Measurements from ENCODE around the gene DYNLRB2. TPM values are rescaled to one million over a fixed set of nuclear protein-coding genes. Genes with fewer than 3 reads are reported as not detected.

DYNLRB2 gene
- total and polyA plus RNA-seq, 2 experiments from 2014 or later = not detected

GRCh38 chr16:80559369-80559768, 18.6 kb downstream of the DYNLRB2 start:
- Histone ChIP-seq H3K27ac (ENCODE audit: low read depth) (no peak overlapping the region), H4K20me1 (replicated peaks; ENCODE audit: insufficient read depth) (no peaks in the 10 kb centered on the region), H3F3A (replicated peaks; ENCODE audit: low read depth) (no peaks in the 10 kb centered on the region), H2AFZ (no peak overlapping the region), H3K4me1 (ENCODE audit: insufficient read depth) (0 out of 2 replicates have a peak, but pooled peaks cover under 1% of the 10 kb centered on the region), H3K27me3 (ENCODE audit: insufficient read depth) (no peaks in the 10 kb centered on the region), H3K9me2 (ENCODE audit: insufficient read depth) (0 out of 2 replicates have a peak, but pooled peaks cover 3% of the 10 kb centered on the region), H3K36me3 (ENCODE audit: insufficient read depth) (no peaks in the 10 kb centered on the region), H3K4me2 (no peak overlapping the region), H3K79me2 (replicated peaks; ENCODE audit: insufficient read depth) (no peaks in the 10 kb centered on the region), H3K4me3 (no peak overlapping the region)
- no peak overlapping the region for H3K4me3 Mint-ChIP-seq
- no peaks in the 10 kb centered on the region for H3K9me3 Mint-ChIP-seq
- no peak for DNase-seq (ENCODE audit: low spot score)
- no peak for ATAC-seq
- no peaks in the 10 kb centered on the region for H3K36me3 Mint-ChIP-seq (ENCODE audit: low read depth)
- H3K27me3 Mint-ChIP-seq (ENCODE audit: insufficient read depth, low read depth, poor library complexity) = peaks cover 4% of the 10 kb centered on the region
- H3K4me1 Mint-ChIP-seq = peaks cover 5% of the 10 kb centered on the region; the same call in 2 of the 3 replicates
- no peak for TF ChIP-seq ZNF462 (CRISPR knock-in tag; IDR thresholded peaks at IDR 0.05)
- TF ChIP-seq NANOG (IDR thresholded peaks at IDR 0.05; ENCODE audit: borderline replicate concordance) = no peak
- no peak for TF ChIP-seq ZNF331 (CRISPR knock-in tag; IDR thresholded peaks at IDR 0.05; ENCODE audit: low read depth)
- TF ChIP-seq CREB1 (CRISPR knock-in tag; IDR thresholded peaks at IDR 0.05; ENCODE audit: low read depth) = no peak
- no peak for TF ChIP-seq EZH2 (IDR thresholded peaks at IDR 0.05; ENCODE audit: low read depth, unreplicated experiment)
- no peak for TF ChIP-seq EZH2phosphoT487 (IDR thresholded peaks at IDR 0.05; ENCODE audit: unreplicated experiment)
- no peak for TF ChIP-seq JUNB (IDR thresholded peaks at IDR 0.05; ENCODE audit: unreplicated experiment)
- TF ChIP-seq CTCF (conservative IDR thresholded peaks at IDR 0.05; ENCODE audit: low read depth in 2 of 2) = no peak
- no peak for TF ChIP-seq ETS1 (IDR thresholded peaks at IDR 0.05)
- no peak for TF ChIP-seq POLR2AphosphoS5 (IDR thresholded peaks at IDR 0.05; ENCODE audit: low read depth)
- TF ChIP-seq ZNF114 (CRISPR knock-in tag; IDR thresholded peaks at IDR 0.05) = no peak
- no peak for TF ChIP-seq STAT1 (IDR thresholded peaks at IDR 0.05; ENCODE audit: unreplicated experiment)
- no peak for TF ChIP-seq REST (IDR thresholded peaks at IDR 0.05; ENCODE audit: unreplicated experiment)
- no peak overlapping the region for H3K27ac Mint-ChIP-seq
